Vagina (tissue), 2 donors: ENCODE results near the gene TMEM234.

Experiments
- CTCF ChIP-seq, 3 experiments: fragments of 450-650 bp in 2 of 3; fragments of 200-600 bp in 1 of 3; sonication (generic) in 1 of 3; IDR thresholded peaks; one replicate each; pipeline ENCODE4 v1.5.1; 2017 to 2019; ENCODE audit warnings: antibody characterized with exemption in 3 of 3, mild to moderate bottlenecking in 2 of 3, moderate library complexity in 2 of 3
- POLR2A ChIP-seq, 2 donors: fragments of 450-650 bp; IDR thresholded peaks; one replicate each; pipeline ENCODE4 v1.6.1; 2017; ENCODE audit warnings: antibody characterized with exemption in 2 of 2, mild to moderate bottlenecking in 2 of 2, moderate library complexity in 2 of 2
- POLR2AphosphoS5 ChIP-seq, 2 donors: sonication (generic); formaldehyde crosslinking; IDR thresholded peaks; one replicate each; pipeline ENCODE4 v1.9.0; 2017; ENCODE audit warnings: antibody characterized with exemption in 2 of 2, mild to moderate bottlenecking in 2 of 2, low read depth in 1 of 2; ENCODE audit not compliant: insufficient read depth in 1 of 2

GRCh38 chr1:32221581-32221979 is 573 bp downstream of the TMEM234 start:
- TF ChIP-seq POLR2A (IDR thresholded peaks at IDR 0.05) (no peak), CTCF (IDR thresholded peaks at IDR 0.05) (no peak), POLR2AphosphoS5 (IDR thresholded peaks at IDR 0.05; ENCODE audit: insufficient read depth in 1 of 2, low read depth in 1 of 2) (no peak)
